Measurements from ENCODE around the gene TNIP3.

DNA sequence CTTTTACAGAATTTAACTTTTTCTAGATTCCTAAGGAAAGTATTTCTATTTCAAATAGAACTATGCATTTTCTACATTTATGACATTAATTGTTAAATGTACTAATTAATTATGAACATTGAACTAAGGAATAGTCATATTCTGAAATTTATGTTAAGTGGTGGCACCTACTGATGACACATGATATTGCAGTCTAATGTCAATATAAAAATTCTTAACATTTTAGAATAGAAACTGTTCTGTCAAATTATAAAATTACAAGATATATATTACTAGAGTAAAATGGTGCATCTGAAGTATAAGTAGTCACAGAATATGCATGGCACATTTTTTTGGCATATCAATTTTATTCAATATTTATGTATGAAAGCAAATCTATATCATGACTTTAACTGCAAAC is 51.6 kb downstream of the TNIP3 start:
- TF ChIP-seq, protein P1, sequence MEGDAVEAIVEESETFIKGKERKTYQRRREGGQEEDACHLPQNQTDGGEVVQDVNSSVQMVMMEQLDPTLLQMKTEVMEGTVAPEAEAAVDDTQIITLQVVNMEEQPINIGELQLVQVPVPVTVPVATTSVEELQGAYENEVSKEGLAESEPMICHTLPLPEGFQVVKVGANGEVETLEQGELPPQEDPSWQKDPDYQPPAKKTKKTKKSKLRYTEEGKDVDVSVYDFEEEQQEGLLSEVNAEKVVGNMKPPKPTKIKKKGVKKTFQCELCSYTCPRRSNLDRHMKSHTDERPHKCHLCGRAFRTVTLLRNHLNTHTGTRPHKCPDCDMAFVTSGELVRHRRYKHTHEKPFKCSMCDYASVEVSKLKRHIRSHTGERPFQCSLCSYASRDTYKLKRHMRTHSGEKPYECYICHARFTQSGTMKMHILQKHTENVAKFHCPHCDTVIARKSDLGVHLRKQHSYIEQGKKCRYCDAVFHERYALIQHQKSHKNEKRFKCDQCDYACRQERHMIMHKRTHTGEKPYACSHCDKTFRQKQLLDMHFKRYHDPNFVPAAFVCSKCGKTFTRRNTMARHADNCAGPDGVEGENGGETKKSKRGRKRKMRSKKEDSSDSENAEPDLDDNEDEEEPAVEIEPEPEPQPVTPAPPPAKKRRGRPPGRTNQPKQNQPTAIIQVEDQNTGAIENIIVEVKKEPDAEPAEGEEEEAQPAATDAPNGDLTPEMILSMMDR (conservative IDR thresholded peaks at IDR 0.05; ENCODE audit: low read length): peak; percentile 80
- TF ChIP-seq EZH2phosphoT487 (IDR thresholded peaks at IDR 0.05; ENCODE audit: borderline replicate concordance, low read depth, low read length): no peak

Data from OCI-LY7 (cell line).